ENCODE measurements around the gene C8A. TPM values are rescaled to one million over a fixed set of nuclear protein-coding genes. Genes with fewer than 3 reads are reported as not detected.

Gene C8A
- polyA plus RNA-seq, 1 experiment: not detected

GRCh38 chr1:56916630-56917029, 62.0 kb downstream of the C8A start:
- H3K9me3 ChIP-seq (ENCODE audit: control insufficient read depth, insufficient read depth, low read length): no peaks in the 10 kb centered on the region; the same call in 1 of the 2 replicates
- POLR2A ChIA-PET: no interaction called here
- no peaks in the 10 kb centered on the region for H3K27me3 ChIP-seq (ENCODE audit: control insufficient read depth, insufficient read depth, low read length)
- CTCF ChIA-PET: no interaction called here
- no peak for TF ChIP-seq CTCF (IDR thresholded peaks at IDR 0.05; ENCODE audit: low read depth, low read length)
- no peak overlapping the region for H3K27ac ChIP-seq (ENCODE audit: low read depth, low read length)
- DNase-seq (ENCODE audit: low read depth, low spot score): no peak
- H3K4me3 ChIP-seq (ENCODE audit: low read depth, low read length): no peak overlapping the region

- no peak overlapping the region for H3K27ac ChIP-seq (ENCODE audit: low read depth, low read length)
- no peak for TF ChIP-seq CTCF (IDR thresholded peaks at IDR 0.05; ENCODE audit: low read depth, low read length)
- H3K4me3 ChIP-seq (ENCODE audit: low read depth, low read length): no peak overlapping the region
- H3K9me3 ChIP-seq (ENCODE audit: control insufficient read depth, insufficient read depth, low read length): no peaks in the 10 kb centered on the region; the same call in 1 of the 2 replicates
- ChIA-PET POLR2A (no interaction called here), CTCF (no interaction called here)
- no peak for DNase-seq (ENCODE audit: low read depth, low spot score)
- no peaks in the 10 kb centered on the region for H3K27me3 ChIP-seq (ENCODE audit: control insufficient read depth, insufficient read depth, low read length)
Measured at GRCh38 chr1:56917356-56917755, 62.8 kb downstream of the C8A start.

GRCh38 chr1:56920591-56921001, 66.0 kb downstream of the C8A start:
- ChIA-PET POLR2A (no interaction called here), CTCF (no interaction called here)
- Histone ChIP-seq H3K4me3 (ENCODE audit: low read depth, low read length) (no peak overlapping the region), H3K27me3 (ENCODE audit: control insufficient read depth, insufficient read depth, low read length) (no peaks in the 10 kb centered on the region), H3K27ac (ENCODE audit: low read depth, low read length) (no peak overlapping the region), H3K9me3 (ENCODE audit: control insufficient read depth, insufficient read depth, low read length) (no peaks in the 10 kb centered on the region)
- DNase-seq (ENCODE audit: low read depth, low spot score): no peak
- TF ChIP-seq CTCF (IDR thresholded peaks at IDR 0.05; ENCODE audit: low read depth, low read length): no peak

GRCh38 chr1:56921479-56921878, 66.9 kb downstream of the C8A start:
- Histone ChIP-seq H3K27me3 (ENCODE audit: control insufficient read depth, insufficient read depth, low read length) (no peaks in the 10 kb centered on the region), H3K9me3 (ENCODE audit: control insufficient read depth, insufficient read depth, low read length) (no peaks in the 10 kb centered on the region), H3K4me3 (ENCODE audit: low read depth, low read length) (no peak overlapping the region), H3K27ac (ENCODE audit: low read depth, low read length) (no peak overlapping the region)
- POLR2A ChIA-PET: no interaction called here
- CTCF ChIA-PET: no interaction called here
- no peak for TF ChIP-seq CTCF (IDR thresholded peaks at IDR 0.05; ENCODE audit: low read depth, low read length)
- no peak for DNase-seq (ENCODE audit: low read depth, low spot score)

GRCh38 chr1:56922070-56922469, 67.5 kb downstream of the C8A start:
- DNase-seq (ENCODE audit: low read depth, low spot score): no peak
- no peaks in the 10 kb centered on the region for H3K27me3 ChIP-seq (ENCODE audit: control insufficient read depth, insufficient read depth, low read length)
- no peak overlapping the region for H3K27ac ChIP-seq (ENCODE audit: low read depth, low read length)
- ChIA-PET POLR2A (no interaction called here), CTCF (no interaction called here)
- TF ChIP-seq CTCF (IDR thresholded peaks at IDR 0.05; ENCODE audit: low read depth, low read length): no peak
- H3K9me3 ChIP-seq (ENCODE audit: control insufficient read depth, insufficient read depth, low read length): no peaks in the 10 kb centered on the region
- no peak overlapping the region for H3K4me3 ChIP-seq (ENCODE audit: low read depth, low read length)
